Activated CD4-positive, alpha-beta T cell treated with anti-CD3 and anti-CD28 coated beads, Interleukin-2, amount 10 ng/mL, durations not matched to agents 24 days and 14 days (primary cell): Measurements from ENCODE around the gene APOBR. TPM values are rescaled to one million over a fixed set of nuclear protein-coding genes. Genes with fewer than 3 reads are reported as not detected.
"Not testable (repeated sequence)": the region's sequence is repeated elsewhere in the genome, so short reads cannot be mapped to it uniquely, and the experiment has no call there.

Source experiments
- DNase-seq: peaks from one replicate; pipeline ENCODE4 v3.0.0; 2022
- H3K27ac Mint-ChIP-seq: one replicate; pipeline ENCODE4 v1.8.0; 2022; ENCODE audit warnings: mild to moderate bottlenecking, mixed read lengths
- H3K27me3 Mint-ChIP-seq: one replicate; pipeline ENCODE4 v1.8.0; 2022; ENCODE audit warnings: mixed read lengths
- H3K36me3 Mint-ChIP-seq: one replicate; pipeline ENCODE4 v1.8.0; 2022; ENCODE audit warnings: low read depth, mild to moderate bottlenecking, mixed read lengths
- H3K4me1 Mint-ChIP-seq: one replicate; pipeline ENCODE4 v1.8.0; 2021; ENCODE audit warnings: mixed read lengths
- H3K4me3 Mint-ChIP-seq: one replicate; pipeline ENCODE4 v1.8.0; 2022; ENCODE audit warnings: mild to moderate bottlenecking, moderate library complexity, mixed read lengths
- H3K9me3 Mint-ChIP-seq: one replicate; pipeline ENCODE4 v1.8.0; 2021; ENCODE audit warnings: mixed read lengths
- intact Hi-C: fragments of 100-400 bp; cut with micrococcal nuclease; formaldehyde crosslinking; loops from one replicate; pipeline ENCODE4 v1.15.1; 2023
- total RNA-seq: library from RNA; stranded (reverse); gene quantifications from 2 replicates; pipeline ENCODE4 v1.2.3, GENCODE V29; 2022

APOBR gene
- total RNA-seq, 1 donor from 2014 or later = 4.0 TPM

DNA sequence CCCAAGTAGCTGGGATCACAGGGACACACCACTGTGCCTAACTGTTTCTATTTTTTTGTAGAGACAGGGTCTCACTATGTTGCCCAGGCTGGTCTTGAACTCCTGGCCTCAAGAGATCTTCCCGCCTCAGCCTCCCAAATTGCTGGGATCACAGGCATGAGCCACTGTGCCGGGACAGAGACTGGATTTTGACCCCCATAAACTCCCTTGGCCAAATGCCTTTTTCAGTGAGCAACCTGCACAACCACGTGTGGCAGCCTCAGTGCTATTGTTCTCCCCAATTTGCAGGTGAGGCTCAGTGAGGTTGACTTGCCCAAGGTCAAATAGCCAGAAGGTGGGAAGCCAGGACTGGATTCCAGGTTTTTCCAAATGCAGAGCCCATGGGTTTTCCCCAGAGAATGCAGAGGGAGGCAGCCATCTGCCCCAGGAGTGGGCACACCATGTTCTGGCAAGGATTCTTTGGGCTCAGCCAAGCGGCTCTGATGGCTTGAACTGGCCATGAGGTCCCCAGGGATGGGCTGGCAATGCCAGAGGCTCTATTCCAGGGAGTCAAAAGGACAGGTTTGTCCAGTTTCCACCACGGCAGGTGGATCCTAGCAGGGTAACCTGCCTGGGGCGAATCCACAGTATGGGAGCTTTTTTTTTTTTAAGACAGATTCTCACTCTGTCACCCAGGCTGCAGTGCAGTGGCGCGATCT is 10.4 kb downstream of the APOBR start:
- Mint-ChIP-seq H3K4me1 (peaks cover 25% of the 10 kb centered on the region), H3K27me3 (peaks cover 2% of the 10 kb centered on the region), H3K27ac (no peak overlapping the region), H3K4me3 (no peak overlapping the region), H3K36me3 (no peaks in the 10 kb centered on the region), H3K9me3 (no peaks in the 10 kb centered on the region)
- DNase-seq = no peak
- intact Hi-C loops = no loop called here

DNA sequence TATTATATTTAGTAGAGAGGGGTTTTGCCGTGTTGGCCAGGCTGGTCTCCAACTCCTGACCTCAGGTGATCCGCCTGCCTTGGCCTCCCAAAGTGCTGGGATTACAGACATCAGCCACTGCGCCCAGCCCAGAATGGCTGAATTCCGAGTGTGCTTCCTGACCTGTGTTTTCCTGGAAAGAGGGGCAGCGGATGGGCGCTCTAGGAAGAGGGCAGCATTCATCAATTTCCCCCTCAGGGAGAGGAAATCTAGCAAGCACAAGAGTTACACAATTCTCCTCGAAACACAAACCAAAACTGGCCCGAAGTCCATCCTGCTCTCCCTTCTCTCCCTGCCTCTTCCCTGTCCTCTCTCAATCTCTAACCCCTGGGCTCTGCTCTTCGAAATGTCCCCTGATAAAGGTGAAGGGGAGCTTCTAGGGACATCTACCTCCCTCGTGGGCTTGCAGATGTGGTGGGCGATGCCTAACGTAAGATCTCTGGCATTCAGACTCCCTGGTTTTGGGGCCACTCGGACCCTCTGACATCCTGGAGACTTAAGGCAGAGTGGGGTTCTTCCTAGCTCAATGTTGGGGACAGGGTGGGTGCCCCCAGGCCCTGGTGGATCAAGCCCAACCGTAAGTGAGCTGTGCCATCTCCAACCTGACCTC is 11.2 kb downstream of the APOBR start:
- Mint-ChIP-seq H3K4me1 (peaks cover 21% of the 10 kb centered on the region), H3K4me3 (no peak overlapping the region), H3K27ac (no peak overlapping the region), H3K36me3 (no peaks in the 10 kb centered on the region), H3K27me3 (peaks cover 2% of the 10 kb centered on the region), H3K9me3 (no peaks in the 10 kb centered on the region)
- intact Hi-C loops = no loop called here
- DNase-seq = no peak

DNA sequence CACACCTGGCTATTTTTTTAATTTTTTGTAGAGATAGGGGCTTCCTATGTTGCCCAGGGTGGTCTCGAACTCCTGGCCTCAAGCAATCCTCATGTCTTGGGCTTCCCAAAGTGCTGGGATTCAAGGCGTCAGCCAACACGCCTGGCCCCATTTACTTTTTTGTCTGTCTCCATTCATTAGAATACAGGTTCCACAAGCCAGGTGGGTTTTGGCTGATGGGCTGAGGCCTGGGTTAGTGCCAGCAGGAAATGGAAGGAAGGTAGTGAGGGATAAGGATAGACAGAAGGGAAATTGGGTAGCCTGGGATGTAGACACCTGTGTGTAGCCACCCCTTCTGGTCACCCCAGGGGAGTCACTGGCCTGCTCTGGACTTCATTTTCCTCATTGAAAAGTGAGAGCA is 16.6 kb downstream of the APOBR start:
- intact Hi-C loops = no loop called here
- Mint-ChIP-seq H3K9me3 (no peaks in the 10 kb centered on the region), H3K27ac (no peak overlapping the region)

DNA sequence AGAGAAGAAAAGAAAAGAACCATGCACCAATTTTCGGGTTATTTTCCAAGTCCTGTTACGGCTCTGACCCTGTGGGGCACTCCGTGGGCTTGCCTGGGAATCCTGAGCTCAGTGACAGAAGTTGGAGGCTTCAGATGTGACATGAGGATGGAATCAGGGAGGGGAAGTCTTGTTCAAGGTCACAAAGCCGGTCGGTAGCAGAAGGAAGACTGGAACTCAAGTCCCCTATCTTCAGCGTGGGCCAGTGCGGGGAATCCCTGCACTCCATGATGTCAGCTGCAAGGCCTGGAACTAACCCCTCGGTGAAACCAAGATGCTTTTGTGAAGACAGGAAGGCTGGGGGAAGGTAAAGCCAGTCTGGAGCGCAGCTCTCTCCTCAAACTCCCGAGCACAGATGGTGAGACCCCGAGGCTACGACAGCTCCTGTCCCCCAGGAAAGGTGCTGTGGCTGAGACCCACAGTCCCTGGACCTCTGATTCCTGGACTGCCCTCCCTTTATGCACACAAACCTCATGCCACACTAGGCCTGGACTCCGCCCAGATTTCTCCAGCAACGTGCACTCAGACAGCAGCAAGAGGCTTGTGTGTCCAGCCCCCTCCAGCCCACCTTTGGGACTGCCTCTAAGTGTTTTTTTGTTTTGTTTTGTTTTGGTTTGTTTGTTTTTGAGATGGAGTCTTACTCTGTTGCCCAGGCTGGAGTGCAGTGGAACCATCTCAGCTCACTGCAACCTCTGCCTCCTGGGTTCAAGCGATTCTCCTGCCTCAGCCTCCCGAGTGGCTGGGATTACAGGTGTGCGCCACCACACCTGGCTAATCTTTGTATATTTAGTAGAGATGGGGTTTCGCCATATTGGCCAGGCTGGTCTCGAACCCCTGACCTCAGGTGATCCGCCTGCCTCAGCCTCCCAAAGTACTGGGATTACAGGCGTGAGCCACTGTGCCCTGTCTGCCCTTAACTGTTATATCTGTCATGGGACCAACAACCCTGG is 17.7 kb downstream of the APOBR start:
- Mint-ChIP-seq H3K36me3 (no peaks in the 10 kb centered on the region), H3K4me3 (no peak overlapping the region), H3K27me3 (peaks cover 2% of the 10 kb centered on the region), H3K27ac (no peak overlapping the region), H3K9me3 (no peaks in the 10 kb centered on the region), H3K4me1 (peaks cover 21% of the 10 kb centered on the region)
- intact Hi-C loops = no loop called here
- no peak for DNase-seq

More for the DNA sequence above, 16.6 kb downstream of the APOBR start:
- Mint-ChIP-seq H3K36me3 (no peaks in the 10 kb centered on the region), H3K4me3 (no peak overlapping the region), H3K4me1 (peaks cover 27% of the 10 kb centered on the region), H3K27me3 (peaks cover 4% of the 10 kb centered on the region)
- no peak for DNase-seq

DNA sequence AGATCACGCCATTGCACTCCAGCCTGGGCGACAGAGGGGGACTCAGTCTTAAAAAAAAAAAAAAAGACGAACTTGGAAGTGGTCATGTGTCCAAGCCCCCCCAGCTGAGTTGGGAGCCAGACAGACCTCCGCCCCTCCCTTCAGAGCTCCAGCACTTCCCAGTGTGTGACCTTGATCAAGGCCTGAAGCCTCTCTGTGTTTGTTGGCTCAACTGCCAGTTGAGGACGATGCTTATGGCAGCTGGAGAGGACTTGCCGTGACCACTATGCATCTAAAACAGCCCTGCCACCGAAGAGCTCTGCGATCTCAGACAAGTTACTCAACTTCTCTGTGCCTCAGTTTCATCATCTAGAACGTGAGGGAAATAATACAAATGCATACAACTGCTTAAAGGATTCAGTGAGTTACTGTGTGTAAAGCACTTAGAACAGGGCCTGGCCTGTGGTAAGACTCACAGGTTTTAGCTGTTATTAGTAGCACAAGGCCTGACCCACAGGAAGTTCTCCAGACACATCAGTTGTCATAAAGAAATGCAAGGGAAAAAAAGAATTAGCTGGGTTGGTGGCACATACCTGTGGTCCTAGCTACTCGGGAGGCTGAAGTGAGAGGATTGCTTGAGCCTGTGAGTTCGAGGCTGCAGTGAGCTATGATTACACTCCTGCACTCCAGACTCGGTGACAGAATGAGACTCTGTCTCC is 19.2 kb downstream of the APOBR start:
- peaks cover 10% of the 10 kb centered on the region for H3K4me1 Mint-ChIP-seq
- intact Hi-C loops = no loop called here
- peaks cover 2% of the 10 kb centered on the region for H3K27me3 Mint-ChIP-seq
- DNase-seq = no peak
- no peak overlapping the region for H3K4me3 Mint-ChIP-seq
- no peaks in the 10 kb centered on the region for H3K9me3 Mint-ChIP-seq
- H3K27ac Mint-ChIP-seq = no peak overlapping the region
- H3K36me3 Mint-ChIP-seq = no peaks in the 10 kb centered on the region

DNA sequence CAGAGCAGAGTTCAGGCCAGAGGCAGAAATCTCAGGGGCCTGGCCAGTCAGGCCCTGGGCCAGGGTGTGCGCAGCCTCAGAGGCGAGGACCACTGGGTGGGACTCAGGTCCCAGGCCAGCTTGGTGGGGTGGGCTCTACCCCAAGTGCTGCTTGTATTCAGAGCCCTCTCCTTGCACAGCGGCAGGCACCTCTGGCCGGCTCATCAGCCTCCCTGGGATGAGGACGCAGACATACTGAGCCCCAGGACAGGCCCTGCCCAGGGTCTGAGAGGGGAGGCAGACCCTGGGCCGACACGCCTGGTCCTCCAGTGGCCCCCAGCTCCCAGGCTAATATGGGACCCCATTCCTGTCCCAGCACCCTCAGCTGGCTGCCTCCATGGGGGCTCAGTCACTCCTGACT is 19.8 kb downstream of the APOBR start:
- peaks cover 2% of the 10 kb centered on the region for H3K27me3 Mint-ChIP-seq
- H3K4me1 Mint-ChIP-seq = peaks cover 10% of the 10 kb centered on the region
- no peak for DNase-seq
- H3K36me3 Mint-ChIP-seq = no peaks in the 10 kb centered on the region
- no peaks in the 10 kb centered on the region for H3K9me3 Mint-ChIP-seq
- no peak overlapping the region for H3K4me3 Mint-ChIP-seq
- intact Hi-C loops = no loop called here
- no peak overlapping the region for H3K27ac Mint-ChIP-seq

DNA sequence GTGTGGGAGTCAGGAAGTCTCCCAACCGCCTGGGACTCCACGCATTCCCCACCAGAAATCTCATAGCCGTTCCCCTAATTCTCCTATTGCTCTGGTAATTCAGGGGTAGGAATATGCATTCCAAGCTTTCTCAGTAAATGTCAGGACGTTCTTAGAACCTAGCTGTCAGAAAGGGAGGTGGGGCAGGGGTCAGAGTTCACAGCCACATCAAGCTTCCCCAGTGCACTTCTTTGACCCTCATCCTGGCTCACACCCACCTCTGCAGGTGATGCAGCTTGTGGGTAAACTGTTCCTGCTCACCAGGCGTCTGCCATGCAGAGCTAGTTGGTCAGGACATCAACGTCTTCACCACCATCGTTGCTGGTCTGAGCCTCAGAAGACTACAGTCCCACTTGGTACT is 26.2 kb downstream of the APOBR start:
- H3K9me3 Mint-ChIP-seq = no peaks in the 10 kb centered on the region
- intact Hi-C loops = no loop called here
- no peaks in the 10 kb centered on the region for H3K36me3 Mint-ChIP-seq
- no peaks in the 10 kb centered on the region for H3K27me3 Mint-ChIP-seq
- DNase-seq = no peak
- H3K4me3 Mint-ChIP-seq = no peak overlapping the region
- H3K4me1 Mint-ChIP-seq = peaks cover 3% of the 10 kb centered on the region
- H3K27ac Mint-ChIP-seq = no peak overlapping the region

DNA sequence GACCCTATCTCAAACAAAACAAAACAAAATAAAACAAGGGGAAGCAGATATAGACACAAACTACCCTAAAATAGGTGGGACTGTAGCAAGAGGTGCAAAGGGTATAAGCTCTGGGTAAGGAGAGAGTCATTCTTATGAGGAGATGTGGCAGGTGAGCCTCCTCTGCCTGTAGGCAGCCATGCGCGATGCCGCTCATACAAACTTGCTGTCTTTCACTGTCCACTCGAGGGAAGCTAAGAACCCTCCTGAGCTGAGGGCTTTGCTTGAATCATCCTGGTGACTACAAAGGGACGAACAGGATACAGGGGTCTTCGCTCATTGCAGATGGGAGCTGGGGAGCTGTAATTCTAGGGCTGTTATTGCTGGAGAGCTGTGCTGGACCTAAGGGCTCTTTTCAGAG is 27.0 kb downstream of the APOBR start:
- DNase-seq = no peak
- no peak overlapping the region for H3K27ac Mint-ChIP-seq
- H3K4me3 Mint-ChIP-seq = no peak overlapping the region
- peaks cover 3% of the 10 kb centered on the region for H3K4me1 Mint-ChIP-seq
- H3K9me3 Mint-ChIP-seq = no peaks in the 10 kb centered on the region
- intact Hi-C loops = no loop called here
- no peaks in the 10 kb centered on the region for H3K36me3 Mint-ChIP-seq
- H3K27me3 Mint-ChIP-seq = no peaks in the 10 kb centered on the region

DNA sequence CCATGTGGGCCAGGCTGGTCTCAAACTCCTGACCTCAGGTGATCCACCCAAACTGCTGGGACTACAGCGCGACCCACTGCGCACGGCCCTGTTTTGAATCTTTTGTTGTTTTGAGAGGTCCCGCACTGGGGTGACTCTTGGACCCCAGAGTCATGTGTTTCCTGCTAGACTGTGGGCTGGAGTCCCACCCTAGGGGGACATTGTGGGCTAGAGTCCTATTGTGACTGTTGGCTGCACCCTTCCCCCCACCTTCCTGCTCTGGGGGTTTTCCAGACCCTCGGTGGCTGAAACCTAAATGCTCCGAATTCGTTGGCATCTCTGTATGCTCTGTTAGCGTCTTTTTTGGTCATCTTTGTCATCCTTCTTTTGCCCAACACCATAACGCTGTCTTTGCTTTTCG is 28.3 kb downstream of the APOBR start:
- Mint-ChIP-seq H3K36me3 (no peaks in the 10 kb centered on the region), H3K9me3 (no peaks in the 10 kb centered on the region), H3K27me3 (no peaks in the 10 kb centered on the region), H3K27ac (no peak overlapping the region), H3K4me1 (peaks cover 3% of the 10 kb centered on the region), H3K4me3 (no peak overlapping the region)
- intact Hi-C loops = no loop called here
- no peak for DNase-seq

DNA sequence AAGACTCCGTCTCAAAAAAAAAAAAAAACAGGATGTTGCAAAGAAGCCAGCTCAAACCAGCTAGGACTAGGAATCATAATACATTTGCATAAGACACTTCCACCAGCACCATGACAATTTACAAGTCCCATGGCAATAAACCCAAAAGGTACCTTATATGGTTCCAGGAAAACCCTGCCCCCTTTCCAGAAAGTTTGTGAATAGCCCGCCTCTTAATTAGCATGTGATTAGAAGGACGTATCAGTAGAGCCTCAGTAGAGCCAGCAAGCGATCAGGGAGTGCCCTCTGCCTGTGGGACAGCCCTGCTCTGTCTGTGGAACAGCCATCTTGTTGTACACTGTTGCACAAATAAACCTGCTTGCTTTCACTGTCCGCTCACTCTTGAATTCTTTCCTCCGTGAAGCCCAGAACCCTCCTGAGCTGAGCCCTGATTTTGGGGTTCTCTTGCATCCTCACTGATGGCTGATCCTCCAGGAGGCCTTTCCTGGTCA is 30.3 kb downstream of the APOBR start:
- Mint-ChIP-seq H3K4me3 (no peak overlapping the region), H3K9me3 (no peaks in the 10 kb centered on the region), H3K4me1 (peaks cover 3% of the 10 kb centered on the region), H3K36me3 (no peaks in the 10 kb centered on the region), H3K27me3 (no peaks in the 10 kb centered on the region), H3K27ac (no peak overlapping the region)
- DNase-seq = no peak
- intact Hi-C loops = no loop called here

DNA sequence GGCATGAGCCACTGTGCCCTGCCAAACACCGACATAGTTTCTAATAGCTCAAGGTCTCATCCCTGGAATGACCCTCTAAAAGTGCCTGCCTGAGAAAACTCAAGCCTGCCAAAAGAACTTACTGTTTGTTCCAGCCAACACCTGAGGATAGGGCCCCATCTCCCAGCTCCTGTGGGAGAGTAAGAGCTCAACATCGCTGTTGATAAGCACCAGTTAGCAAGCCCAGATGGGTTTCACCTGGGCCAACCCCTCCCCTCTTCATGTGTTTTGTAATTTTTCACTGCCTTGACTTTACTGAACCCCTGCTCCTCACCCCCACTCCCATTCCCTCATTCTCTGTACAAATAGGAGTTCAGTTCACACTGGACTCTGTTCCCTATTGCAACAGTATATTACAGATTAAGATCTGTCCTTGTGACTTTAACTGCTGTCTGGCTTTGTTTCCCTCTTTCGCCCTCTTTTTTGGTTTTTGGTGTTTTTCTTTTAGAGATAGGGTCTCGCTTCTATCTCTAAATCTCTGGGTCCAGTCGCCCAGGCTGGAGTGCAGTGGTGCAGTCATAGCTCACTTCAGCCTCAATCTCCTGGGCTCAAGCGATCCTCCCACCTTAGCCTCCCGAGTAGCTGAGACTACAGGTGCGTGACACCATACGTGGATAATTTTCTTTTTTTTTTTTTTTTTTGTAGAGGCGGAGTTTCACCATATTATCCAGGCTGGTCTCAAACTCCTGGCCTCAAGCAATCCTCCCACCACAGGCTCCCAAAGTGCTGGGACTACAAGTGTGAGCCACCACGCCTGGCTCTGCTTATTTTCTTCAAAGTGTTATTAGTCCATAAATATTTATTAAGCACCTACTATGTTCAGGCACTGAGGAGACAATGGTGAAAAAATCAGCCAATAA is 32.0 kb downstream of the APOBR start:
- Mint-ChIP-seq H3K4me1 (peaks cover 3% of the 10 kb centered on the region), H3K27me3 (no peaks in the 10 kb centered on the region), H3K36me3 (no peaks in the 10 kb centered on the region), H3K4me3 (no peak overlapping the region), H3K9me3 (no peaks in the 10 kb centered on the region), H3K27ac (no peak overlapping the region)
- intact Hi-C loops = no loop called here
- DNase-seq = no peak

DNA sequence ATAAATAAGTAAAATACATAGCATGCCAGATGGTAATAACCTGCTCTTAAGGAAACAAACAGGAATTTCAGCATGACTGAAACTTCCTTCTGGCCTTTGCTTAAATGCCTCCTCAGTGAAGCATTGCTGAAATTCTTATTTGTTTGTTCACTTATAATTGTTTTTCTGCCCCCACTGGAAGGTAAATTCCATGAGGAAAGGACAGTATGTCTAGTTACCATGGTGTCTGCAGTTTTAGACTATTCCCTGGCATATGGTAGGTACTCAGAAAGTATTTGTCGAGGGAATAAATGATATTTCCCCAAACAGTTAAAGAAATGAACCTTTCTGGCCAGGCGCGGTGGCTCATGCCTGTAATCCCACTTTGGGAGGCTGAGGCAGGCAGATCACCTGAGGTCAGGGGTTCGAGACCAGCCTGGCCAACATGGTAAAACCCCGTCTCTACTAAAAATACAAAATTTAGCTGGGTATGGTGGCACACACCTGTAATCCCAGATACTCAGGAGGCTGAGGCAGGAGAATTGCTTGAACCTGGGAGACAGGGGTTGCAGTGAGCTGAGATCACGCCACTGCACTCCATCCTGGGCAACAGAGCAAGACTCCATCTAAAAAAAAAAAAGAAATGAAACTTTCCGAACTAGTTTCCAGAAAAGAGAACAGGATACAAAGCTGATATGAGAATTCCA is 32.8 kb downstream of the APOBR start:
- intact Hi-C loops, H3K4me3 Mint-ChIP-seq, H3K27ac Mint-ChIP-seq, H3K36me3 Mint-ChIP-seq, H3K27me3 Mint-ChIP-seq, H3K9me3 Mint-ChIP-seq, DNase-seq, H3K4me1 Mint-ChIP-seq: not testable (repeated sequence)
